A549 (cell line): ENCODE data around the gene AARSD1. TPM values are rescaled to one million over a fixed set of nuclear protein-coding genes. Genes with fewer than 3 reads are reported as not detected.

Source experiments
- ATAC-seq, 2 experiments: fragments of 200-7000 bp in 1 of 2; fragments of >200 bp in 1 of 2; cut with Nextera tagmentation in 1 of 2; cut with Tn5 transposase in 1 of 2; 3 replicates each; pipeline versions ENCODE4 v1.8.0 to v1.9.1; 2018 to 2020; ENCODE audit warnings: mild to moderate bottlenecking in 1 of 2, moderate library complexity in 1 of 2
- CTCF ChIA-PET: fragments of 300-600 bp; sonication (Branson Sonifier 250); formaldehyde crosslinking; extraction: SDS; loops from one replicate; lab custom pipeline; 2021; ENCODE audit warnings: antibody characterized with exemption, inconsistent platforms; lab: Yijun Ruan, JAX
- POLR2A ChIA-PET: fragments of 350-600 bp; formaldehyde crosslinking; extraction: SDS; loops from one replicate; lab custom pipeline; 2021; ENCODE audit warnings: antibody characterized with exemption, inconsistent platforms; lab: Yijun Ruan, JAX
- DNase-seq, 2 experiments: peaks; one replicate each; pipeline versions ENCODE4 v3.0.0 to v3.0.0-alpha.2; 2011 to 2016; ENCODE audit warnings: low read depth in 1 of 2, low spot score in 1 of 2
- FAIRE-seq: peaks from 2 replicates; lab custom pipeline; 2011; peaks lifted over from hg19 to GRCh38; lab: Jason Lieb, UNC
- H3K27ac ChIP-seq, 2 experiments: fragments of >200 bp; sonication (Bioruptor Twin); formaldehyde crosslinking; 3 replicates each; pipeline ENCODE4 v1.5.1; 2016 to 2017
- H3K4me1 ChIP-seq: fragments of >200 bp; sonication (Bioruptor Twin); formaldehyde crosslinking; 3 replicates; pipeline ENCODE4 v1.6.1; 2016
- H3K4me2 ChIP-seq: fragments of >200 bp; sonication (Bioruptor Twin); formaldehyde crosslinking; 3 replicates; pipeline ENCODE4 v1.6.1; 2016
- H3K4me3 ChIP-seq: fragments of >200 bp; sonication (Bioruptor Twin); formaldehyde crosslinking; 3 replicates; pipeline ENCODE4 v1.5.1; 2016
- H3K9me3 ChIP-seq: fragments of >200 bp; sonication (Bioruptor Twin); formaldehyde crosslinking; 3 replicates; pipeline ENCODE4 v1.6.1; 2016
- BHLHE40 ChIP-seq: IDR thresholded peaks from 2 replicates; pipeline ENCODE4 v1.6.1; 2012; ENCODE audit warnings: low read depth, low read length, inconsistent platforms
- CBX2 ChIP-seq: fragments of 200-600 bp; sonication (generic); IDR thresholded peaks from 2 replicates; pipeline ENCODE4 v1.6.1; 2016; ENCODE audit warnings: low read depth, mild to moderate bottlenecking, borderline replicate concordance
- CBX8 ChIP-seq: fragments of 200-600 bp; sonication (generic); IDR thresholded peaks from 2 replicates; pipeline ENCODE4 v1.6.1; 2016
- EHMT2 ChIP-seq: fragments of 200-600 bp; sonication (generic); IDR thresholded peaks from 2 replicates; pipeline ENCODE4 v1.6.1; 2016; ENCODE audit warnings: antibody characterized with exemption, low read depth, mild to moderate bottlenecking, moderate library complexity
- FOSB ChIP-seq: fragments of 250-450 bp; sonication (Bioruptor Pico); IDR thresholded peaks from 2 replicates; pipeline ENCODE4 v1.5.0; 2020; ENCODE audit warnings: mild to moderate bottlenecking, moderate library complexity
- FOSL2 ChIP-seq, 2 experiments: fragments of 450-650 bp in 1 of 2; fragments of >200 bp in 1 of 2; sonication (Bioruptor Twin) in 1 of 2; formaldehyde crosslinking; IDR thresholded peaks; 2 replicates each; pipeline versions ENCODE4 v1.5.0 to v1.6.1; 2016 to 2020; ENCODE audit warnings: mild to moderate bottlenecking in 1 of 2, moderate library complexity in 1 of 2
- FOXS1 ChIP-seq: fragments of 250-450 bp; sonication (Bioruptor Pico); IDR thresholded peaks from 2 replicates; pipeline ENCODE4 v1.5.0; 2020; ENCODE audit warnings: mild to moderate bottlenecking, moderate library complexity
- HDAC2 ChIP-seq: fragments of 200-600 bp; sonication (generic); IDR thresholded peaks from 2 replicates; pipeline ENCODE4 v1.6.1; 2016
- HOXA7 ChIP-seq: fragments of 250-450 bp; sonication (Bioruptor Pico); IDR thresholded peaks from 2 replicates; pipeline ENCODE4 v1.5.0; 2020; ENCODE audit warnings: mild to moderate bottlenecking, moderate library complexity
- HOXB5 ChIP-seq: fragments of 250-450 bp; sonication (Bioruptor Pico); IDR thresholded peaks from 2 replicates; pipeline ENCODE4 v1.5.0; 2020; ENCODE audit warnings: mild to moderate bottlenecking, moderate library complexity
- MAFK ChIP-seq: fragments of 450-650 bp; IDR thresholded peaks from 2 replicates; pipeline ENCODE4 v1.6.1; 2014; ENCODE audit not compliant: partially characterized antibody
- MAZ ChIP-seq: fragments of 150-350 bp; IDR thresholded peaks from 2 replicates; pipeline ENCODE4 v1.6.1; 2014; ENCODE audit warnings: antibody characterized with exemption, low read depth, low read length, borderline replicate concordance
- MYC ChIP-seq: IDR thresholded peaks from 2 replicates; pipeline ENCODE4 v1.6.1; 2012; ENCODE audit warnings: mild to moderate bottlenecking, inconsistent platforms, low read length, improper control_type of control experiment, borderline replicate concordance
- NFE2L2 ChIP-seq: fragments of 150-350 bp; conservative IDR thresholded peaks from 2 replicates; pipeline ENCODE4 v1.6.1; 2014; ENCODE audit warnings: low read length
- NR3C1 ChIP-seq: fragments of >200 bp; sonication (Bioruptor Twin); formaldehyde crosslinking; IDR thresholded peaks from 3 replicates; pipeline ENCODE4 v1.6.1; 2017
- RFX5 ChIP-seq: fragments of 450-650 bp; IDR thresholded peaks from 2 replicates; pipeline ENCODE4 v1.7.1; 2014; ENCODE audit warnings: antibody characterized with exemption, mild to moderate bottlenecking, moderate library complexity
- RNF2 ChIP-seq: fragments of 200-600 bp; sonication (generic); IDR thresholded peaks from 2 replicates; pipeline ENCODE4 v1.6.1; 2016; ENCODE audit warnings: low read depth, mild to moderate bottlenecking, antibody characterized with exemption, moderate library complexity, borderline replicate concordance
- TFCP2L1 ChIP-seq: fragments of 250-450 bp; sonication (Bioruptor Pico); IDR thresholded peaks from 2 replicates; pipeline ENCODE4 v1.5.0; 2021; ENCODE audit warnings: mild to moderate bottlenecking
- TP53 ChIP-seq: fragments of 250-450 bp; sonication (Bioruptor Pico); IDR thresholded peaks from 2 replicates; pipeline ENCODE4 v1.5.0; 2021; ENCODE audit warnings: mild to moderate bottlenecking, moderate library complexity
- WGBS: methylation state at CpG from one replicate; pipeline ENCODE4 v1.1.6; 2017; ENCODE audit errors: missing lambda C conversion rate; 5-methylcytosine and 5-hydroxymethylcytosine counted together
- polyA plus RNA-seq, 4 experiments: library from polyadenylated mRNA; depleted of rRNA in 3 of 4; stranded (reverse); fragments of >200 nt; fragmentation: RNase III in 1 of 4; extraction: RNeasy Plus Mini Kit Qiagen cat#74134 plus additional on column Dnase treatment in 1 of 4; gene quantifications; 2 replicates in 3 of 4; 3 replicates in 1 of 4; pipeline ENCODE4 v1.2.3, GENCODE V29; 2011 to 2017
- TF ChIP-seq, protein P1 (sequence below): fragments of 250-450 bp; sonication (Bioruptor Pico); IDR thresholded peaks from 2 replicates; pipeline ENCODE4 v1.5.0; 2020; ENCODE audit warnings: low read depth, mild to moderate bottlenecking, moderate library complexity
- TF ChIP-seq, protein P2 (sequence below): fragments of >200 bp; sonication (Bioruptor Twin); formaldehyde crosslinking; IDR thresholded peaks from 3 replicates; pipeline ENCODE4 v1.5.1; 2016
- TF ChIP-seq, protein P3 (sequence below): fragments of 150-350 bp; IDR thresholded peaks from 2 replicates; pipeline ENCODE4 v1.6.1; 2014; ENCODE audit warnings: low read depth, mild to moderate bottlenecking, low read length
- TF ChIP-seq, protein P4 (sequence below): fragments of 450-650 bp; IDR thresholded peaks from 2 replicates; pipeline ENCODE4 v1.6.1; 2014; ENCODE audit warnings: antibody characterized with exemption
- TF ChIP-seq, protein P5 (sequence below): IDR thresholded peaks from 2 replicates; pipeline ENCODE4 v1.6.1; 2012
- TF ChIP-seq, protein P6 (sequence below): fragments of >200 bp; sonication (Bioruptor Twin); formaldehyde crosslinking; IDR thresholded peaks from 2 replicates; pipeline ENCODE4 v1.6.1; 2016

Gene AARSD1
- polyA plus RNA-seq, 2 of the 4 experiments (the other 2 are of a cell fraction): 66.6 to 70.7 TPM

DNA sequence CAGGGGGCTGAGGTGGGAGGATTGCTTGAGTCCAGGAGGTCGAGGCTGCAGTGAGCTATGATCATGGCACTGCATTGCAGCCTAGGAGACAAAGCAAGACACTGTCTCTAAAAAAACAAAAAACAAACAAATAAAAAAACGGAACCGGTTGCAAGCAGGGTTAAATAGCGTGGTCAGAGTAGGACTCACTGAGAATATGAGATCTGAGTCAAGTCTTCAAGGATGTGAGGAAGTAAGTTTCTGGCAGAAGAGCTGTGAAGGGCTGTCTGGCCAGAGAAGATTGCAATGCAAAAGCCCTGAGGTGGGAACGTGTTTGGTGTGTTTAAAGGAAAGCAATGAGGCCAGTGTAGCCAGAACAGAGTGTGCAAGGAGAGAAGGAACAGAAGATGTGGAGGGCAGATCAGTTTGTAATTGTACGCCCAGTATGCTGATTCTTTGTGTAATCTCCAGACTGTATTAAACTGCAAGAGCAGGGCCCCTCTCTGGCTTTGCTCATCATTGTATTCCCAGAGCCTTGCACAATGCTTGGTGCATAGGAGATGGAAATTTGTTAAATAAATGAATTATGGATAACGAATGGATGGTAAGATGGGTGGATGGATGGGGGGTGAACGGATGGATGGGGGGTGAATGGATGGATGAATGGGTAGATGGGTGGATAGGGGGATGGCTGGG is 57.3 kb downstream of the AARSD1 start:
- Histone ChIP-seq H3K4me1 (no peaks in the 10 kb centered on the region), H3K27ac (no peak overlapping the region), H3K9me3 (no peaks in the 10 kb centered on the region), H3K4me3 (no peak overlapping the region), H3K4me2 (no peak overlapping the region)
- FAIRE-seq (no peak), ATAC-seq (no peak), DNase-seq (no peak)
- TF ChIP-seq FOXS1 (CRISPR knock-in tag) (no peak), MAFK (no peak), MAZ (no peak), TFCP2L1 (CRISPR knock-in tag) (no peak), FOSL2 (IDR thresholded peaks at IDR 0.05) (no peak), FOSL2 (CRISPR knock-in tag; IDR thresholded peaks at IDR 0.05) (no peak), HOXA7 (no peak)
- TF ChIP-seq, protein P1, sequence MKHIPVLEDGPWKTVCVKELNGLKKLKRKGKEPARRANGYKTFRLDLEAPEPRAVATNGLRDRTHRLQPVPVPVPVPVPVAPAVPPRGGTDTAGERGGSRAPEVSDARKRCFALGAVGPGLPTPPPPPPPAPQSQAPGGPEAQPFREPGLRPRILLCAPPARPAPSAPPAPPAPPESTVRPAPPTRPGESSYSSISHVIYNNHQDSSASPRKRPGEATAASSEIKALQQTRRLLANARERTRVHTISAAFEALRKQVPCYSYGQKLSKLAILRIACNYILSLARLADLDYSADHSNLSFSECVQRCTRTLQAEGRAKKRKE: no peak
- 43% methylated on average over 8 of the region's 8 CpGs for WGBS
- ChIA-PET CTCF (interaction anchor here (0.6 to 3.0 kb wide), 4 partner anchors 11 to 63 kb away, joined by 3 to 14 read pairs (median 8); no protein-coding TSS in a partner anchor), POLR2A (interaction anchor here (1.4 kb wide), 1 partner anchor 83 kb away, joined by 3 read pairs; the partner anchor contains the start of gene BECN1)

DNA sequence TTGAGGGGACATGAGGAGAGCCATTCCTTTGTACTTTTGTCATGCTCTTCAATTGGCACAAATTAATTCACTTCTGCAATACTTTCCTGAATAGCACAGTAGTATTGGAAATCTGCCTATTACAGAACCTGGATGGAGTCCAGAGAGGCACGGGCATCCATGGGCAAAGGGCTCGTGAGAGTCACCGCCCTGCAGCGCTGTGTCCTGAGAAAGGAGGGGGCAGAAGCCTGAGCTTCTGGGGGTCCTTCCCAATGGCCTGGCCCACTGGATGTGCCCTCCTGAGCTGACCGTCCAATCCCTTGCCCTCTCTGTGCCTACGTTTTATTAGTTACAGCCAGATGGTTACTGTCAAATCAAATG is 60.2 kb downstream of the AARSD1 start:
- ChIA-PET CTCF (interaction anchor here (2.2 to 3.0 kb wide), 3 partner anchors 10 to 61 kb away, joined by 7 to 14 read pairs (median 9); no protein-coding TSS in a partner anchor), POLR2A (no interaction called here)
- DNase-seq (no peak), ATAC-seq (no peak), FAIRE-seq (no peak)
- Histone ChIP-seq H3K27ac (no peak overlapping the region), H3K4me1 (no peaks in the 10 kb centered on the region), H3K9me3 (no peaks in the 10 kb centered on the region), H3K4me2 (no peak overlapping the region), H3K4me3 (no peak overlapping the region)
- 58% methylated on average over 6 of the region's 6 CpGs for WGBS
- TF ChIP-seq MYC (no peak), NFE2L2 (no peak), FOSB (CRISPR knock-in tag) (no peak), BHLHE40 (no peak), RNF2 (no peak), EHMT2 (no peak), CBX2 (no peak), RFX5 (no peak), HOXB5 (CRISPR knock-in tag) (no peak), NR3C1 (no peak), CBX8 (no peak), HDAC2 (no peak), TP53 (no peak)
- TF ChIP-seq, protein P2, sequence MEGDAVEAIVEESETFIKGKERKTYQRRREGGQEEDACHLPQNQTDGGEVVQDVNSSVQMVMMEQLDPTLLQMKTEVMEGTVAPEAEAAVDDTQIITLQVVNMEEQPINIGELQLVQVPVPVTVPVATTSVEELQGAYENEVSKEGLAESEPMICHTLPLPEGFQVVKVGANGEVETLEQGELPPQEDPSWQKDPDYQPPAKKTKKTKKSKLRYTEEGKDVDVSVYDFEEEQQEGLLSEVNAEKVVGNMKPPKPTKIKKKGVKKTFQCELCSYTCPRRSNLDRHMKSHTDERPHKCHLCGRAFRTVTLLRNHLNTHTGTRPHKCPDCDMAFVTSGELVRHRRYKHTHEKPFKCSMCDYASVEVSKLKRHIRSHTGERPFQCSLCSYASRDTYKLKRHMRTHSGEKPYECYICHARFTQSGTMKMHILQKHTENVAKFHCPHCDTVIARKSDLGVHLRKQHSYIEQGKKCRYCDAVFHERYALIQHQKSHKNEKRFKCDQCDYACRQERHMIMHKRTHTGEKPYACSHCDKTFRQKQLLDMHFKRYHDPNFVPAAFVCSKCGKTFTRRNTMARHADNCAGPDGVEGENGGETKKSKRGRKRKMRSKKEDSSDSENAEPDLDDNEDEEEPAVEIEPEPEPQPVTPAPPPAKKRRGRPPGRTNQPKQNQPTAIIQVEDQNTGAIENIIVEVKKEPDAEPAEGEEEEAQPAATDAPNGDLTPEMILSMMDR: no peak
- TF ChIP-seq, protein P3, sequence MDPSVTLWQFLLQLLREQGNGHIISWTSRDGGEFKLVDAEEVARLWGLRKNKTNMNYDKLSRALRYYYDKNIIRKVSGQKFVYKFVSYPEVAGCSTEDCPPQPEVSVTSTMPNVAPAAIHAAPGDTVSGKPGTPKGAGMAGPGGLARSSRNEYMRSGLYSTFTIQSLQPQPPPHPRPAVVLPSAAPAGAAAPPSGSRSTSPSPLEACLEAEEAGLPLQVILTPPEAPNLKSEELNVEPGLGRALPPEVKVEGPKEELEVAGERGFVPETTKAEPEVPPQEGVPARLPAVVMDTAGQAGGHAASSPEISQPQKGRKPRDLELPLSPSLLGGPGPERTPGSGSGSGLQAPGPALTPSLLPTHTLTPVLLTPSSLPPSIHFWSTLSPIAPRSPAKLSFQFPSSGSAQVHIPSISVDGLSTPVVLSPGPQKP: no peak
- TF ChIP-seq, protein P4, sequence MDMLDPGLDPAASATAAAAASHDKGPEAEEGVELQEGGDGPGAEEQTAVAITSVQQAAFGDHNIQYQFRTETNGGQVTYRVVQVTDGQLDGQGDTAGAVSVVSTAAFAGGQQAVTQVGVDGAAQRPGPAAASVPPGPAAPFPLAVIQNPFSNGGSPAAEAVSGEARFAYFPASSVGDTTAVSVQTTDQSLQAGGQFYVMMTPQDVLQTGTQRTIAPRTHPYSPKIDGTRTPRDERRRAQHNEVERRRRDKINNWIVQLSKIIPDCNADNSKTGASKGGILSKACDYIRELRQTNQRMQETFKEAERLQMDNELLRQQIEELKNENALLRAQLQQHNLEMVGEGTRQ: no peak
- TF ChIP-seq, protein P5, sequence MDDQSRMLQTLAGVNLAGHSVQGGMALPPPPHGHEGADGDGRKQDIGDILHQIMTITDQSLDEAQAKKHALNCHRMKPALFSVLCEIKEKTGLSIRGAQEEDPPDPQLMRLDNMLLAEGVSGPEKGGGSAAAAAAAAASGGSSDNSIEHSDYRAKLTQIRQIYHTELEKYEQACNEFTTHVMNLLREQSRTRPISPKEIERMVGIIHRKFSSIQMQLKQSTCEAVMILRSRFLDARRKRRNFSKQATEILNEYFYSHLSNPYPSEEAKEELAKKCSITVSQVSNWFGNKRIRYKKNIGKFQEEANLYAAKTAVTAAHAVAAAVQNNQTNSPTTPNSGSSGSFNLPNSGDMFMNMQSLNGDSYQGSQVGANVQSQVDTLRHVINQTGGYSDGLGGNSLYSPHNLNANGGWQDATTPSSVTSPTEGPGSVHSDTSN: no peak
- TF ChIP-seq, protein P6, sequence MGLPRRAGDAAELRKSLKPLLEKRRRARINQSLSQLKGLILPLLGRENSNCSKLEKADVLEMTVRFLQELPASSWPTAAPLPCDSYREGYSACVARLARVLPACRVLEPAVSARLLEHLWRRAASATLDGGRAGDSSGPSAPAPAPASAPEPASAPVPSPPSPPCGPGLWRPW: no peak
